ENCODE measurements around the gene SNAP47. TPM values are rescaled to one million over a fixed set of nuclear protein-coding genes. Genes with fewer than 3 reads are reported as not detected.

SNAP47 gene
- total and polyA plus RNA-seq, 2 experiments from 2014 or later: 42.6 to 49.6 TPM

DNA sequence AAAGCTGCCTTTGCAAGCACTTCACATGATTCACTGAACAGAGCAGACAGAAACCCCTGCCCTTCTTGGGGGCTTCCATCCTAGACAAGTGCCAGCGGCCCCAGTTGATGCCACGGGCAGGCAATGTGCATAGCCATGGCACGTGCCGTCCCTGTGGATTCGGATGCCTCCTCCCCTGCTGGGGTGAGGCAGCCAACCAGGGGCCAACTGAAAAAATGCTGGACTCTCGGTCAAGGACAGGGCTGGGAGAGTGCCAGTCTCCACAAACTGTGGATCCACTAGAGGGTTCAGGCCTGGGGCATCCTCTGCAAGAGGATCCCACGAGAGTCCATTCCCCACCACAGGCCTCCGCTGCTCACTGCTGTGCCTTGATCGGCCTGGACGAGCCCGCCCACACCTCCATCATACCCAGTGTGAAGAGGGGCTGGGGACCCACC lies 4.0 kb upstream of the SNAP47 start:
- WGBS (ENCODE audit: low lambda C conversion rate, missing lambda C conversion rate): 96% methylated on average over 11 of the region's 11 CpGs
- Histone ChIP-seq H2AFZ (no peak overlapping the region), H3K4me1 (ENCODE audit: insufficient read depth) (peaks cover 25% of the 10 kb centered on the region), H4K20me1 (ENCODE audit: insufficient read depth, poor library complexity, severe bottlenecking) (peaks cover 3% of the 10 kb centered on the region), H3K36me3 (replicated peaks; ENCODE audit: insufficient read depth, low read depth) (no peaks in the 10 kb centered on the region), H3K27me3 (no peaks in the 10 kb centered on the region), H3K79me2 (peaks cover 29% of the 10 kb centered on the region), H3K9me2 (replicated peaks; ENCODE audit: insufficient read depth) (no peaks in the 10 kb centered on the region), H3K4me3 (no peak overlapping the region), H3K4me2 (no peak overlapping the region), H3K27ac (no peak overlapping the region), H3K9me3 (ENCODE audit: low read depth) (no peaks in the 10 kb centered on the region)
- TF ChIP-seq CTCF (IDR thresholded peaks at IDR 0.05; ENCODE audit: poor library complexity) (no peak), EZH2phosphoT487 (IDR thresholded peaks at IDR 0.05; ENCODE audit: low read depth, severe bottlenecking, unreplicated experiment) (no peak), EZH2 (IDR thresholded peaks at IDR 0.05; ENCODE audit: borderline replicate concordance) (no peak)
- no peak for DNase-seq (ENCODE audit: low spot score)

DNA sequence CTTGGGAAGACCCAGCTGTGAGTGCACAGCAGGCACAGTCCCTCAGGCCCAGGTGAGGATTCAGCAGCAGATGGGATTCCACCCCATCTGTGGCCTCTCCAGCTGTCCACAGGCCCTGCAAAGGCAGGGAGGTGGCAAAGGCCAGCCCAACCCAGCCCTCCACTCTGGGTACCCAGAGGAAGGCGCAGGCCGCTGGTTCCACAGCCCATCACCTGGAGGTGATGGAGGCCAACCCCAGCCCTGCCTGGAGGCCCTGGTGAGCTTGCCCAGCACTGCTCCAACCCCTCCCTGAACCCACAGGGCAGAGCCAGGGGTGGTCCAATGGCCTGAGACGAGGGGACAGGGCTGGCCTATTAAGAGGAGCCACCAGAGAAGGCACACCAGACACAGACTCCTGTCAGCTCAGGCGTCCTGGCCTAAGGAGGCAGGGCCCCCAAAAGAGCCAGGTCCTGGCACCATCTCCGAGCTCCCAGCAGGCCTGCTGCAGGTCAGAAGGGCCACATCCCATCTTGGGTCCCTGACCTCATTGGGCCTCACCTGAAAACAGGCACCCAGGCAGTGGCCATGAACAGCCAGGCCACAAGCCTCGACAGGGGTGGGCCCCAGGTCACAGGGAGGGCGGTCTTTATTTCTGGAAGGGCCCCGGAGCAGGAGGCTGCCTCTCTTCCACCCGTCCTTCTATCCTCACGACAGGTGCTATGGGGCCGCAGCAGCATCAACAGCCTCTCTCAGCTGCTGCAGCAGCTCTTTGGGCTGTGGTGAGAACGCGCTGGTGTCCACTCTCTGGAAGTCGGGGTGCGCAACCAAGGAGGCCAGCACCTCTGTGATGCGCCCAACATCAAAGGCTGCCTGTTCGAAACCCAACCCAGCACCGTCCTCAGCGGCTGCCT lies 3.3 kb upstream of the SNAP47 start:
- Histone ChIP-seq H3K4me1 (ENCODE audit: insufficient read depth) (peaks cover 25% of the 10 kb centered on the region), H3K36me3 (replicated peaks; ENCODE audit: insufficient read depth, low read depth) (no peaks in the 10 kb centered on the region), H3K9me2 (replicated peaks; ENCODE audit: insufficient read depth) (no peaks in the 10 kb centered on the region), H3K79me2 (peaks cover 36% of the 10 kb centered on the region), H4K20me1 (ENCODE audit: insufficient read depth, poor library complexity, severe bottlenecking) (peaks cover 3% of the 10 kb centered on the region), H3K27me3 (no peaks in the 10 kb centered on the region), H3K9me3 (ENCODE audit: low read depth) (no peaks in the 10 kb centered on the region), H3K4me3 (no peak overlapping the region), H3K27ac (no peak overlapping the region), H2AFZ (no peak overlapping the region), H3K4me2 (no peak overlapping the region)
- TF ChIP-seq EZH2phosphoT487 (IDR thresholded peaks at IDR 0.05; ENCODE audit: low read depth, severe bottlenecking, unreplicated experiment): no peak
- no peak for TF ChIP-seq EZH2 (IDR thresholded peaks at IDR 0.05; ENCODE audit: borderline replicate concordance)
- no peak for TF ChIP-seq CTCF (IDR thresholded peaks at IDR 0.05; ENCODE audit: poor library complexity)
- 95% methylated on average over 19 of the region's 19 CpGs for WGBS (ENCODE audit: low lambda C conversion rate, missing lambda C conversion rate)
- DNase-seq (ENCODE audit: low spot score): no peak

- no peak for DNase-seq (ENCODE audit: low spot score)
- H3K9me2 ChIP-seq (replicated peaks; ENCODE audit: insufficient read depth): no peaks in the 10 kb centered on the region
- peaks cover 3% of the 10 kb centered on the region for H4K20me1 ChIP-seq (ENCODE audit: insufficient read depth, poor library complexity, severe bottlenecking)
- no peaks in the 10 kb centered on the region for H3K9me3 ChIP-seq (ENCODE audit: low read depth)
- no peaks in the 10 kb centered on the region for H3K36me3 ChIP-seq (replicated peaks; ENCODE audit: insufficient read depth, low read depth)
- no peak overlapping the region for H3K4me2 ChIP-seq
- H3K4me1 ChIP-seq (ENCODE audit: insufficient read depth): peaks cover 25% of the 10 kb centered on the region
- H3K4me3 ChIP-seq: no peak overlapping the region
- TF ChIP-seq EZH2phosphoT487 (IDR thresholded peaks at IDR 0.05; ENCODE audit: low read depth, severe bottlenecking, unreplicated experiment) (no peak), EZH2 (IDR thresholded peaks at IDR 0.05; ENCODE audit: borderline replicate concordance) (no peak), CTCF (IDR thresholded peaks at IDR 0.05; ENCODE audit: poor library complexity) (no peak)
- H2AFZ ChIP-seq: no peak overlapping the region
- WGBS (ENCODE audit: low lambda C conversion rate, missing lambda C conversion rate): 94% methylated on average over 18 of the region's 18 CpGs
- H3K27me3 ChIP-seq: no peaks in the 10 kb centered on the region
- H3K79me2 ChIP-seq: peaks cover 44% of the 10 kb centered on the region
- H3K27ac ChIP-seq: no peak overlapping the region
Observed at GRCh38 chr1:227732586-227733308, 2.5 kb upstream of the SNAP47 start.

All from hepatocyte (in vitro differentiated cells).